ENCODE data around the gene C1orf210.

- TF ChIP-seq YY1 (IDR thresholded peaks at IDR 0.05; ENCODE audit: insufficient read depth, insufficient read length) (no peak), ZNF274 (IDR thresholded peaks at IDR 0.05; ENCODE audit: low read depth, low read length) (no peak), SUZ12 (IDR thresholded peaks at IDR 0.05; ENCODE audit: extremely low read depth, insufficient read depth, insufficient read length) (no peak)
These were observed 9.4 kb downstream of the C1orf210 start for GRCh38 chr1:43275826-43276620.

Data from NT2/D1 (cell line).